AG04450 (cell line): Measurements from ENCODE around the gene LHFPL6. TPM values are rescaled to one million over a fixed set of nuclear protein-coding genes. Genes with fewer than 3 reads are reported as not detected.
A peak's percentile ranks its signal among the peaks of the same experiment; 100 is the strongest.

Experiments used
- CTCF ChIA-PET: fragments of 300-600, 350-600 bp; formaldehyde crosslinking; extraction: SDS; loops from one replicate; lab custom pipeline; 2022; ENCODE audit warnings: antibody characterized with exemption, inconsistent platforms; lab: Charles Lee
- POLR2A ChIA-PET: fragments of 350-600 bp; formaldehyde crosslinking; extraction: SDS; loops from one replicate; lab custom pipeline; 2021; ENCODE audit warnings: antibody characterized with exemption, inconsistent platforms; lab: Yijun Ruan, JAX
- DNase-seq: peaks from one replicate; pipeline ENCODE4 v3.0.0-alpha.2; 2011; ENCODE audit warnings: low read depth, low spot score
- H3K27ac ChIP-seq: one replicate; pipeline ENCODE4 v1.5.1; 2012; ENCODE audit warnings: low read depth, low read length, control low read depth
- H3K27me3 ChIP-seq: one replicate; pipeline ENCODE4 v1.6.0; 2012; ENCODE audit warnings: low read length; ENCODE audit not compliant: control insufficient read depth, insufficient read depth
- H3K4me3 ChIP-seq: 2 replicates; pipeline ENCODE4 v1.5.1; 2011; ENCODE audit warnings: mild to moderate bottlenecking, low read depth, low read length, control low read depth
- H3K9me3 ChIP-seq: 2 replicates; pipeline ENCODE4 v1.5.1; 2012; ENCODE audit warnings: low read length; ENCODE audit not compliant: control insufficient read depth, insufficient read depth
- CTCF ChIP-seq: IDR thresholded peaks from 2 replicates; pipeline ENCODE4 v1.5.1; 2011; ENCODE audit warnings: low read depth, low read length, control low read depth, inconsistent platforms
- polyA plus RNA-seq: library from polyadenylated mRNA; depleted of rRNA; stranded (reverse); fragments of >200 nt; gene quantifications from 2 replicates; pipeline ENCODE4 v1.2.3, GENCODE V29; 2011

LHFPL6 gene
- polyA plus RNA-seq, 1 experiment, result 40.3 TPM

- H3K9me3 ChIP-seq, result no peaks in the 10 kb centered on the region
- H3K27ac ChIP-seq, result no peak overlapping the region
- H3K27me3 ChIP-seq, result no peaks in the 10 kb centered on the region
- H3K4me3 ChIP-seq, result no peak overlapping the region
- DNase-seq, result no peak
- ChIA-PET POLR2A (no interaction called here), CTCF (interaction anchor here (0.7 kb wide), 1 partner anchor 24 kb away, joined by 3 read pairs; no protein-coding TSS in a partner anchor)
- TF ChIP-seq CTCF, result no peak
Measured at GRCh38 chr13:39468306-39468705, 134.7 kb downstream of the LHFPL6 start.

- CTCF ChIA-PET, result interaction anchor here (0.6 kb wide), 1 partner anchor 41 kb away, joined by 4 read pairs; no protein-coding TSS in a partner anchor
- Histone ChIP-seq H3K27ac (no peak overlapping the region), H3K27me3 (no peaks in the 10 kb centered on the region), H3K9me3 (no peaks in the 10 kb centered on the region), H3K4me3 (no peak overlapping the region)
- POLR2A ChIA-PET, result no interaction called here
- DNase-seq, result no peak
- TF ChIP-seq CTCF, result no peak
Measured at GRCh38 chr13:39463611-39464010, 139.4 kb downstream of the LHFPL6 start.

GRCh38 chr13:39462906-39463305 lies 140.1 kb downstream of the LHFPL6 start:
- Histone ChIP-seq H3K27ac (no peak overlapping the region), H3K27me3 (no peaks in the 10 kb centered on the region), H3K4me3 (no peak overlapping the region), H3K9me3 (no peaks in the 10 kb centered on the region)
- no peak for TF ChIP-seq CTCF
- ChIA-PET POLR2A (no interaction called here), CTCF (no interaction called here)
- no peak for DNase-seq

GRCh38 chr13:39462428-39462827 lies 140.6 kb downstream of the LHFPL6 start:
- Histone ChIP-seq H3K4me3 (no peak overlapping the region), H3K27me3 (no peaks in the 10 kb centered on the region), H3K9me3 (no peaks in the 10 kb centered on the region), H3K27ac (no peak overlapping the region)
- no peak for TF ChIP-seq CTCF
- POLR2A ChIA-PET, result interaction anchor here (0.7 kb wide), 1 partner anchor 8 kb away, joined by 4 read pairs; no protein-coding TSS in a partner anchor
- no peak for DNase-seq
- CTCF ChIA-PET, result interaction anchor here (1.0 kb wide), 1 partner anchor 318 kb away, joined by 4 read pairs; no protein-coding TSS in a partner anchor

GRCh38 chr13:39461685-39462266 lies 141.2 kb downstream of the LHFPL6 start:
- Histone ChIP-seq H3K4me3 (no peak overlapping the region), H3K27me3 (no peaks in the 10 kb centered on the region), H3K9me3 (no peaks in the 10 kb centered on the region), H3K27ac (peak overlapping the region; percentile 74)
- no peak for TF ChIP-seq CTCF
- DNase-seq, result no peak
- CTCF ChIA-PET, result interaction anchor here (1.0 to 1.8 kb wide), 2 partner anchors 150 to 317 kb away, joined by 4 to 9 read pairs; no protein-coding TSS in a partner anchor
- POLR2A ChIA-PET, result interaction anchor here (0.7 to 1.1 kb wide), 2 partner anchors 9 to 22 kb away, joined by 4 to 13 read pairs; no protein-coding TSS in a partner anchor
